ENCODE results near the gene SMARCC1. TPM values are rescaled to one million over a fixed set of nuclear protein-coding genes. Genes with fewer than 3 reads are reported as not detected.

The SMARCC1 gene
- total RNA-seq, 2 donors from 2014 or later: 82.2 to 104 TPM

GRCh38 chr3:47713655-47714054 lies 68.0 kb downstream of the SMARCC1 start:
- ATAC-seq (no peak), DNase-seq (no peak)
- H3K9me3 ChIP-seq (ENCODE audit: control insufficient read depth, low read length, poor library complexity, severe bottlenecking): no peaks in the 10 kb centered on the region
- Mint-ChIP-seq H3K27ac (no peak overlapping the region), H3K4me3 (no peak overlapping the region), H3K4me1 (peaks cover 16% of the 10 kb centered on the region), H3K36me3 (ENCODE audit: low read depth) (peaks cover 15% of the 10 kb centered on the region), H3K27me3 (no peaks in the 10 kb centered on the region)

GRCh38 chr3:47712398-47712797 lies 69.3 kb downstream of the SMARCC1 start:
- peaks cover 15% of the 10 kb centered on the region for H3K36me3 Mint-ChIP-seq (ENCODE audit: low read depth)
- no peaks in the 10 kb centered on the region for H3K27me3 Mint-ChIP-seq
- no peaks in the 10 kb centered on the region for H3K9me3 ChIP-seq (ENCODE audit: control insufficient read depth, low read length, poor library complexity, severe bottlenecking)
- peaks cover 16% of the 10 kb centered on the region for H3K4me1 Mint-ChIP-seq
- ATAC-seq (no peak), DNase-seq (no peak)
- no peak overlapping the region for H3K4me3 Mint-ChIP-seq
- no peak overlapping the region for H3K27ac Mint-ChIP-seq

DNA sequence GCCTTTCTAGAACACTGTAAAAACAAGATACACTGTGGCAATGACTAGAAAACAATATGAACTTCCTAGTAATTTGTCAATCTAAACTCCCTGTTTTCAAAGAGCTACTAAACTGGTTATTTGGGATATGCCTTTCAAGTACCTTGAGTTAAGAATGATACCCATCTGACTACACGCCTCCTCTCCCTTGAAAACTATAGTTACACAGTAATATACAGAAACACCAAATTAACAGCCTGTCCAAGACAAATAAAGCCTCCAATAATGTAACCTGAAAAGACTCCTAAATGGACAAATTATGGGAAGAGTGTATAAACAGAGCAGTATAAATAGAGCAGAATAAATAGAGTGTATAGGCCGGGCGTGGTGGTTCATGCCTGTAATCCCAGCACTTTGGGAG lies 70.1 kb downstream of the SMARCC1 start:
- ATAC-seq (no peak), DNase-seq (no peak)
- H3K27ac Mint-ChIP-seq: peak overlapping the region; percentile 29
- peaks cover 15% of the 10 kb centered on the region for H3K36me3 Mint-ChIP-seq (ENCODE audit: low read depth)
- H3K9me3 ChIP-seq (ENCODE audit: control insufficient read depth, low read length, poor library complexity, severe bottlenecking): no peaks in the 10 kb centered on the region
- peaks cover 15% of the 10 kb centered on the region for H3K4me1 Mint-ChIP-seq
- no peaks in the 10 kb centered on the region for H3K27me3 Mint-ChIP-seq
- H3K4me3 Mint-ChIP-seq: no peak overlapping the region

DNA sequence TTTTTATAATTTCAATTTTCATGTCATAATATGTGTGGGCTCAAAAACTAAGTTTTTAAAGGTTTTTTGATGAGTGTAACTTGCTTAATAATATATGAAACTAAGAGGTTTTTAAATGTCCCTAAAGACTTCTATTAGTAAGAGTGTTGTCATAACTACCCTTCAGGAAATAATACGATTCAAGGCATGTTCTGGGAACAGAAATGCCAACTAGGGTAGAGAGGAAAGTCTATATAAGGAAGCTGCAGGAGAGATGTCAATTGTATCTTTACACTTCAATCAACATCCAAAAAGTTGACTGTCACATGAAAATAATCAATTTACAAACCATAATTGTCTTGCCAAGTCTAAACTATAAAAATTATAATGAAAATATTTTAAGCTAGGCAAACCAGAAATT lies 76.3 kb downstream of the SMARCC1 start:
- ATAC-seq (no peak), DNase-seq (no peak)
- Mint-ChIP-seq H3K27me3 (no peaks in the 10 kb centered on the region), H3K27ac (no peak overlapping the region), H3K36me3 (ENCODE audit: low read depth) (peaks cover 3% of the 10 kb centered on the region), H3K4me3 (no peak overlapping the region), H3K4me1 (no peaks in the 10 kb centered on the region)
- H3K9me3 ChIP-seq (ENCODE audit: control insufficient read depth, low read length, poor library complexity, severe bottlenecking): no peaks in the 10 kb centered on the region

DNA sequence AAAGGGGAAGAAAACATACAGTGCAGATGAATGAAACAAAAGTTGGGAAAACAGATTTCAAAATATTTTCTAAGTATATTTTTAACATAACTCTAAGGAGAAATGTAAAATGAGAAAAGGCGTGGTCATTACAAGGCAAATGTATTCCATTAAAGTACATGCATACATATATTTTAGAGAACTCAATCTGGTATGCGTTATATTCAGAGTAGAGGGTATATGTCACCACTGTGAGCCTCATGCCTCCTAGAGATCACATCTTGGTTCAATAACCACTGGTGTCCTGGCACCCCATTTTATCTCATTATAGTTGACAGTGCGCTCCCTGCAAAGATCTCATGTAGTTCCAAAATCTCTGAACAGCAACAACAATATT lies 77.5 kb downstream of the SMARCC1 start:
- Mint-ChIP-seq H3K4me3 (no peak overlapping the region), H3K27ac (no peak overlapping the region), H3K27me3 (no peaks in the 10 kb centered on the region), H3K36me3 (ENCODE audit: low read depth) (peaks cover 3% of the 10 kb centered on the region), H3K4me1 (no peaks in the 10 kb centered on the region)
- H3K9me3 ChIP-seq (ENCODE audit: control insufficient read depth, low read length, poor library complexity, severe bottlenecking): no peaks in the 10 kb centered on the region
- DNase-seq (no peak), ATAC-seq (no peak)

- ATAC-seq: no peak
- Mint-ChIP-seq H3K4me3 (no peak overlapping the region), H3K27me3 (no peaks in the 10 kb centered on the region), H3K36me3 (ENCODE audit: low read depth) (peaks cover 3% of the 10 kb centered on the region), H3K27ac (peak overlapping the region; percentile 16), H3K4me1 (no peaks in the 10 kb centered on the region)
- no peak for DNase-seq
- no peaks in the 10 kb centered on the region for H3K9me3 ChIP-seq (ENCODE audit: control insufficient read depth, low read length, poor library complexity, severe bottlenecking)
Measured at GRCh38 chr3:47701388-47701787, 80.3 kb downstream of the SMARCC1 start.

DNA sequence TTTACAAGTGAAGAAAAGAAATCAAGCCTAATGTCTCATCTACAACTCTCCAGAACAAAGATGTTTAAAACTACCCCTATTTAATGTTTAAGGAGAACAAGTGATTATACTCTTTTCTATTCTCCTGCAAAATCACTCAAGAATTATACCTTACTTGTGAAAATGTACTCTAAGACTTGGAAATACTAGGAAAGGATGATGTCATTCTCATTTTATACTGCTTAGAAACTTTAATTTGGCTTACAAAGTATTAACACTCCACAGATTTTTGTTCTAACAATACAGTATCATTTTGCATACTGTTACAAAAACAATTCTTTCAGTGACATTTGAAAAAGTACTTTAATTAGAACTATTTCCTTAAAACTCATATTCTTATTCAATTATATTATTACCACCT lies 89.5 kb downstream of the SMARCC1 start:
- no peaks in the 10 kb centered on the region for H3K9me3 ChIP-seq (ENCODE audit: control insufficient read depth, low read length, poor library complexity, severe bottlenecking)
- H3K27me3 Mint-ChIP-seq: no peaks in the 10 kb centered on the region
- DNase-seq (no peak), ATAC-seq (no peak)
- H3K4me1 Mint-ChIP-seq: no peaks in the 10 kb centered on the region
- no peak overlapping the region for H3K4me3 Mint-ChIP-seq
- peaks cover 2% of the 10 kb centered on the region for H3K36me3 Mint-ChIP-seq (ENCODE audit: low read depth)
- peak overlapping the region; percentile 37 for H3K27ac Mint-ChIP-seq

GRCh38 chr3:47688488-47688887 lies 93.2 kb downstream of the SMARCC1 start:
- no peak for ATAC-seq
- no peak overlapping the region for H3K4me3 Mint-ChIP-seq
- H3K36me3 Mint-ChIP-seq (ENCODE audit: low read depth): peaks cover 3% of the 10 kb centered on the region

GRCh38 chr3:47685037-47685436 lies 96.7 kb downstream of the SMARCC1 start:
- H3K4me1 Mint-ChIP-seq: peaks cover 4% of the 10 kb centered on the region
- DNase-seq (no peak), ATAC-seq (no peak)
- H3K36me3 Mint-ChIP-seq (ENCODE audit: low read depth): peaks cover 3% of the 10 kb centered on the region
- no peaks in the 10 kb centered on the region for H3K9me3 ChIP-seq (ENCODE audit: control insufficient read depth, low read length, poor library complexity, severe bottlenecking)
- no peak overlapping the region for H3K27ac Mint-ChIP-seq
- H3K27me3 Mint-ChIP-seq: no peaks in the 10 kb centered on the region
- H3K4me3 Mint-ChIP-seq: no peak overlapping the region

More at GRCh38 chr3:47688488-47688887, 93.2 kb downstream of the SMARCC1 start:
- H3K27ac Mint-ChIP-seq: no peak overlapping the region
- H3K9me3 ChIP-seq (ENCODE audit: control insufficient read depth, low read length, poor library complexity, severe bottlenecking): no peaks in the 10 kb centered on the region
- no peak for DNase-seq
- H3K4me1 Mint-ChIP-seq: peaks cover 2% of the 10 kb centered on the region
- H3K27me3 Mint-ChIP-seq: no peaks in the 10 kb centered on the region

GRCh38 chr3:47681016-47681415 lies 100.7 kb downstream of the SMARCC1 start:
- H3K9me3 ChIP-seq (ENCODE audit: control insufficient read depth, low read length, poor library complexity, severe bottlenecking): no peaks in the 10 kb centered on the region
- Mint-ChIP-seq H3K4me1 (peaks cover 6% of the 10 kb centered on the region), H3K27ac (no peak overlapping the region), H3K36me3 (ENCODE audit: low read depth) (peaks cover 10% of the 10 kb centered on the region), H3K4me3 (no peak overlapping the region), H3K27me3 (no peaks in the 10 kb centered on the region)
- DNase-seq (no peak), ATAC-seq (no peak)

DNA sequence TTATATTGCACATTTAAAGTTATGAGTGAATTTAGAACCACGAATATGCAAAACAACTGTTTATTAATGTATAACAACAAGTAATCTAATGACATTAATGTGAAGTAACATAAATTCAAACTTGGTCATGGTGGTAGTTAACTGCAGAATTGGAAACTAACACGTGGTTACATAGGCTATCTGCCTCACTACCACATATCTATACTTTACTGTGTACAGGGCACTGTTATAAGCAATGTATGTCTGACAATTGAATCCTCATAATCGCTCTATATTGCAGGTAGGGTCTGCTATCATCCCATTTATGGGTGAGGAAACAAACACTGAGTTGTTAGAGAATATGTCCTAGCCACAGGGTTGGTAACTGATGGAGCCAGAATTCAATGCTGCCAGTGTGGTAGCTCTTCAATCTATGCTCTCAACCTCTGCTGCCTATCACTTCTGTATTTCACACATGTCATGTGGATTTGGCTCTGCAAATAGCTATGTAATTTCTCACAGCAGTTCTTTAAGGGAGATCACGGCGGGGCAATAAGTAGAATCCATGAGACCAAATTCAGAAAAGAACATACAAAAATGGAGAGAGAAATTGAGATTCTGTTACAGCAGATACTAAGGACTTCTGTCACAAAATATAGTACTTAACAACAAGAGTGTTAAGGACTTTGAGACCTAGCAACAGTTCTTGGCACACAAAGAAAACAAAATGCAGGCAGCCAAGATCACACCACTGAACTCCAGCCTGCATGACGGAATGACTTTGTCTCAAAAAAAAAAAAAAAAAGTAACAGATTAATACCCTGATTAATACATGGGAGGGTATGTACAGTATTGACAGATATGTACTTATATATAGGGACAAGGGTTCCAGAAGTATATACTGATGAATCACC lies 103.0 kb downstream of the SMARCC1 start:
- no peak for DNase-seq
- peaks cover 4% of the 10 kb centered on the region for H3K4me1 Mint-ChIP-seq
- ATAC-seq: no peak
- H3K27me3 Mint-ChIP-seq: no peaks in the 10 kb centered on the region
- H3K36me3 Mint-ChIP-seq (ENCODE audit: low read depth): peaks cover 16% of the 10 kb centered on the region
- H3K27ac Mint-ChIP-seq: peak overlapping the region; percentile 53
- H3K4me3 Mint-ChIP-seq: no peak overlapping the region
- no peaks in the 10 kb centered on the region for H3K9me3 ChIP-seq (ENCODE audit: control insufficient read depth, low read length, poor library complexity, severe bottlenecking)

DNA sequence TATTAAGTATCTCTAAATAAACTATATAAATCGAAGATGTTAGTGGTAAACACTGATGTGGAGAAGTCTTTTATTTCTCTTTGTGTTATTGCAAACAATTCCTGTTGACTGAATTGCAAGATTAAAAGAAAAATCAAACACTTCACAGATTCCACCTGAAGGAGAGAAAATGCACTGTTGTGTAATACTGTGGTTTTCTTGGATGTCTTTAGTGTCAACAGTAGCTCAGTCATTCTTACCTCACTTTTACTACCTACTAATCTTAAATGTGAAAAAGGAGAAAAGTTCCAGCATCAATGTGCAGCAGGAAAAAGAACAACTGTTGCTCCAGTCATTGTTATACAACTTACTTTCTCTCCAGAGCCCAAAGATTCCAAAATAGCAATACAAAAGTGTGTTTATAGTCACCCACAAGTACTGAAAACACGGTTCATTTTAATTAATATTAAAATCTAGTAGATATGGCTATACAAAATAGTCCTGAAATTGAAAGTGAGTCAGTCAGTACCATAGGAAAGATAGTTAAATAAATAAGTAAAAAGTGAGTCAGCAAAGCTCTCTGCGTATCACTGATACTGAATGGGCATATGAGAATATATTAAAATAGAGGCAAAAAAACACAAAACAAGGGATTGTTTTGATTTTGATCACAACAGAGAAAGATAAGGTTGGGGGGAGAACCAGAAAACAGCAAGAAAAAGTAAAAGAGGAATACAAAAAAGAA lies 112.5 kb downstream of the SMARCC1 start:
- no peaks in the 10 kb centered on the region for H3K9me3 ChIP-seq (ENCODE audit: control insufficient read depth, low read length, poor library complexity, severe bottlenecking)
- Mint-ChIP-seq H3K36me3 (ENCODE audit: low read depth) (peaks cover 8% of the 10 kb centered on the region), H3K4me1 (peaks cover 4% of the 10 kb centered on the region), H3K4me3 (peak overlapping the region; percentile 21), H3K27ac (no peak overlapping the region), H3K27me3 (no peaks in the 10 kb centered on the region)
- no peak for DNase-seq
- ATAC-seq: no peak

DNA sequence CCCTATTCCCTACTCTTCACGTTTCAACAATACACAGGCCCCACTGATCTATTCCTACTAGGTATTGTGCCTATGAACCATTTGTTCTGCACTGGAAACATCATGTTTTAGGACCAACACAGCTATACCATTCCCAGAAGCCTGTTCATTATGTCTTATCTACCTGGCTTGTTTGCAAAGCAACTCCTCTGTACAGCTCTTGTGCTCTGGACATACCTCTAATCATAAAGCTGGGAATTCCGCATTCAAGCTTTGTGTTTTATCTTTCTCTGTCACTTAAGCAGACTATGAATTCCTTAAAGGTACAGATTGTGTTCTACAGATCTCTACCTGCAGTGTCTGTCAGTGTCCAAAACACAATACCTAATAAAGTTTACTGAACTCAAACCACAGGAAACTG lies 115.6 kb downstream of the SMARCC1 start:
- H3K27me3 Mint-ChIP-seq: no peaks in the 10 kb centered on the region
- peaks cover 5% of the 10 kb centered on the region for H3K36me3 Mint-ChIP-seq (ENCODE audit: low read depth)
- H3K4me1 Mint-ChIP-seq: peaks cover 4% of the 10 kb centered on the region
- no peak overlapping the region for H3K27ac Mint-ChIP-seq
- DNase-seq (no peak), ATAC-seq (no peak)
- no peaks in the 10 kb centered on the region for H3K9me3 ChIP-seq (ENCODE audit: control insufficient read depth, low read length, poor library complexity, severe bottlenecking)
- H3K4me3 Mint-ChIP-seq: no peak overlapping the region
